Neural crest cell (in vitro differentiated cells): Measurements from ENCODE around the gene SLC37A3. TPM values are rescaled to one million over a fixed set of nuclear protein-coding genes. Genes with fewer than 3 reads are reported as not detected.
"Not testable (repeated sequence)": the region's sequence is repeated elsewhere in the genome, so short reads cannot be mapped to it uniquely, and the experiment has no call there.

Experiments
- DNase-seq: peaks from one replicate; pipeline ENCODE4 v3.0.0; 2021; ENCODE audit warnings: low read depth, mixed read lengths, low spot score
- H3K27ac Mint-ChIP-seq: one replicate; pipeline ENCODE4 v1.8.0; 2021; ENCODE audit warnings: mild to moderate bottlenecking, mixed read lengths; ENCODE audit not compliant: unreplicated experiment
- H3K27me3 Mint-ChIP-seq: 2 replicates; pipeline ENCODE4 v1.8.0; 2021; ENCODE audit warnings: low read depth, mild to moderate bottlenecking, mixed read lengths
- H3K36me3 Mint-ChIP-seq: 2 replicates; pipeline ENCODE4 v1.8.0; 2021; ENCODE audit warnings: low read depth, mild to moderate bottlenecking, mixed read lengths
- H3K4me1 Mint-ChIP-seq: 2 replicates; pipeline ENCODE4 v1.8.0; 2021; ENCODE audit warnings: mixed read lengths
- H3K4me3 Mint-ChIP-seq: one replicate; pipeline ENCODE4 v1.8.0; 2021; ENCODE audit warnings: mild to moderate bottlenecking, mixed read lengths
- H3K9me3 Mint-ChIP-seq: 2 replicates; pipeline ENCODE4 v1.8.0; 2021; ENCODE audit warnings: mixed read lengths
- total RNA-seq: library from RNA; stranded (reverse); gene quantifications from 2 replicates; pipeline ENCODE4 v1.2.1, GENCODE V29; 2021
- TF ChIP-seq, protein P1 (sequence below): fragments of 200-600 bp; sonication (generic); conservative IDR thresholded peaks from 2 replicates; pipeline ENCODE4 v1.5.0; 2021; ENCODE audit warnings: antibody characterized with exemption, mild to moderate bottlenecking

SLC37A3 gene
- total RNA-seq, 1 donor from 2014 or later = 48.2 TPM

DNA sequence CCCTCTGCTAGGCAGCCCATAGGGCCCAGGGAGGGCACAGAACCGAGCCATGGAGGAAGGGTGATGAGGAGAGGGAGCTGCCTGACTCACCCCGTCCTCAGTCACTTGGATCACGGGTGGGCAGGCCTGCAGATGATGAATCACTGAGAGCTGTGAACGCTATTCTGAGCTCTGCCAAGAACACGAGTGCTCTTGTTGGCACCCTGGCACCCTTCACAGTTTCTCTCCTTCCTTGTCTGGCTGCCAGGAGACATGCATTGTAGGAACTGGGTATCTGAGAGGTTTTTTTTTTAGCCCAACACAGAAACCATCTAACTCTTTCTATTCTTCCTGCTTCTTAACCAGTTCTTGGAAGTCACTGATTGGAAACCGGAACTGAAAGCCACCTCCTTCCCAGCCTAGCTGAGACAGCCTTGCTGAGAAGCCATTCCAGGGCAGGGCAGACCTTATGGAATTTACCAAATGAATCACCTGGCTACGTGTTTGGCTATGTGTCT is 82.1 kb downstream of the SLC37A3 start:
- TF ChIP-seq, protein P1, sequence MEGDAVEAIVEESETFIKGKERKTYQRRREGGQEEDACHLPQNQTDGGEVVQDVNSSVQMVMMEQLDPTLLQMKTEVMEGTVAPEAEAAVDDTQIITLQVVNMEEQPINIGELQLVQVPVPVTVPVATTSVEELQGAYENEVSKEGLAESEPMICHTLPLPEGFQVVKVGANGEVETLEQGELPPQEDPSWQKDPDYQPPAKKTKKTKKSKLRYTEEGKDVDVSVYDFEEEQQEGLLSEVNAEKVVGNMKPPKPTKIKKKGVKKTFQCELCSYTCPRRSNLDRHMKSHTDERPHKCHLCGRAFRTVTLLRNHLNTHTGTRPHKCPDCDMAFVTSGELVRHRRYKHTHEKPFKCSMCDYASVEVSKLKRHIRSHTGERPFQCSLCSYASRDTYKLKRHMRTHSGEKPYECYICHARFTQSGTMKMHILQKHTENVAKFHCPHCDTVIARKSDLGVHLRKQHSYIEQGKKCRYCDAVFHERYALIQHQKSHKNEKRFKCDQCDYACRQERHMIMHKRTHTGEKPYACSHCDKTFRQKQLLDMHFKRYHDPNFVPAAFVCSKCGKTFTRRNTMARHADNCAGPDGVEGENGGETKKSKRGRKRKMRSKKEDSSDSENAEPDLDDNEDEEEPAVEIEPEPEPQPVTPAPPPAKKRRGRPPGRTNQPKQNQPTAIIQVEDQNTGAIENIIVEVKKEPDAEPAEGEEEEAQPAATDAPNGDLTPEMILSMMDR = no peak
- Mint-ChIP-seq H3K27me3 (no peaks in the 10 kb centered on the region), H3K4me1 (no peaks in the 10 kb centered on the region), H3K9me3 (peaks cover 16% of the 10 kb centered on the region), H3K27ac (no peak overlapping the region), H3K36me3 (peaks cover 27% of the 10 kb centered on the region), H3K4me3 (no peak overlapping the region)
- DNase-seq = no peak

DNA sequence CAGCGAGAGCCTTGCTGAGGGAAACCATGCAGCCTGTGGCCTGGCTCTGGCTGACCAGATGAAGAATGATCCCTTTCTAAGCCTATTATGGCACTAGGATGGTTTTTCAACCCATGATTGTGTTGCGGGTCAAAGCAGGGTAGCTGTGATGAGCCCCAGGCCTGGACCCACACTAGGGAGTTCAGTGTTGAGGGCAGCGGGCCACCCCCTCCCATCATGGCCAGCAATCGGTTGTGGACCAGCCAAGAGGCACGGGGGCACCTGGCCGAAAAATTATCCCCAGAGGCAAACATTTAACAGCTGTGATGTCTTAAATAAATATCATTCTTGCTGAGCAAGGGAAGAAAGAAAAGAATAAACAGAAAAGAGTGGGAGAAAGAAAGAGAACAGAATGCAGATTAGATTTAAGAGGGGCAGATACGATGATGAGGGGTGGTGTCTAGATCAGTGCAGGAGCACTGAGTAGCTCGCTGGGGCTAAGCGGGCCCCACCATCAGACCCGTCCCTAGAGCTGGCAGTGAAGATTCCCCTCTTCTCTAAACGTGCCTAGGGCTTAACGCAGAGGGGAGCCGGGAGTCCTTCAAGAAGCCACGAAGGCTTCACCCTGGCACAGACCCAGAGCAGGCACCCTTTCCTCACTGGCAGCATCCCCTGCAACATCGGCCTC is 82.7 kb downstream of the SLC37A3 start:
- H3K4me1 Mint-ChIP-seq = no peaks in the 10 kb centered on the region
- no peak for DNase-seq
- H3K27ac Mint-ChIP-seq = no peak overlapping the region
- H3K9me3 Mint-ChIP-seq = peaks cover 16% of the 10 kb centered on the region
- H3K27me3 Mint-ChIP-seq = no peaks in the 10 kb centered on the region
- TF ChIP-seq, protein P1 = no peak
- H3K36me3 Mint-ChIP-seq = peaks cover 27% of the 10 kb centered on the region
- no peak overlapping the region for H3K4me3 Mint-ChIP-seq

DNA sequence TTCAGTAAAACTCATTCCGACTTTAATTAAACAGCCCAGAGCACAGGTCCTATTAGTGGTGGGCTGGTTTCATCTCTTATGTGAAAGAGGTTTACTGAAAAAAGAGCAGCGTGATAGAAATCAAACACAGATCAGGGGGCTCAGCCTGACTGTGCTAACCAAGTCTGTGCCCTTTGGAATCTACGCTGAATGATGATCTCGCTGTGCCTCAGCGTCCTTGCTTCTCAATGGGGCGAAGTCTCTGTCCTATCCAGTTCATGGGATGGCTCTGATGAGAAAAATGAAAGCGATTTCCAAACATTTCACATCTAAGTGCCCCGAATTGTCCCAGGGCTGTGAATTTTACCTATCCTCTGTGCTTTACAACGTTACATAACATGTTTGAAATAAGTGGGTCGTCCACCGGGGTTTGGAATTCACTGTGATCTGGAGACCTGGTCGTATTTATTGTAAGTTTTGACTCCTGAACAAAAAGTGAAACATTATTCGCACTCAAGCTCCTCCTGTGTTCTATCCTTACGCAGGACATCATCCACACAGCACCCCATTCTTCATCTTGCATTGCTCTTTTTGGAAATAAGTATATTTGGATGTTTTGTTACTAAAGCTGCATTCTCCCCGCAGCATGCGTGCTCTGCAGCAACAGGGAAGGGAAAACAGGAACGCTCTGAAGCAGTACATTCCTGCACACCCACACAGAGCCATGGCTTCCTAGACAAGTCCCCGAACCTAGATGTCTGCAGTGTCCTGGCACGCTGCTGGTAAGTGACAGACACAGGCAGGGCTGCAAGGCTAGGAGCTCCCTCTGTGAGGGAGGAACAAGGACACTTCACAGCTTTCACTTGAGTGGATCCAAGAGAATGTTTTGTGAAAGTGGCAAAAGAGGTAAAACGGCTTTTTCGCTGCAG is 83.5 kb downstream of the SLC37A3 start:
- Mint-ChIP-seq H3K27me3 (peaks cover 2% of the 10 kb centered on the region), H3K27ac (no peak overlapping the region), H3K4me3 (no peak overlapping the region)

DNA sequence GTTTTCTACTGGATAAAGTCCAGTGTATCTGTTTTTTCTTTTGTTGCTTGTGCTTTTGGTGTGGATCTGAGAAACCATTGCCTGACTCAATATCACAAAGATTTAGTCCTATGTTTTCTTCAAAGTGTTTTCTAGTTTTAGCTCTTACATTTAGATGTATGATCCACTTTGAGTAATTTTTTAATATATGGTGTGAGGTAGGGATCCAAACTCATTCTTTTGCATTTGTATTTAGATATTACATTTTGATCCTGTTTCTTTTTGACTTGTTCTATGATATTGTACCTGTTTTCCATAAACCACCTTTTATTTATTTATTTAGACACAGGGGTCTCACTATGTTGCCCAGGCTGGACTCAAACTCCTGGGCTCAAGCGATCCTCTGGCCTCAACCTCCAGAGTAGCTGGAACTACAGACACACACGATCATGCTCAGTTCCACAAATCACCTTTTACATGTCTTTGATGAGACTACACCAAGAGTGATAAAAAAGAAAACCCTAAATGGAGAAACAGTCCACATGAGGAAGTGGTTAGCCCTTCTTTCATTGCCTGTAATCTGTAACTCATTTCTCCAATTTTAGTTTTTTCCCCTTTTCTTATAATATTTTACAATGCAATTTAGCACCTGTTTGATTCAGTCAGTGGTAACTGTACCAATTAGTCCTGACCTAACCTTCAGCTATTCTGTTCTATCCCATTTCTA is 86.0 kb downstream of the SLC37A3 start:
- no peak overlapping the region for H3K27ac Mint-ChIP-seq
- TF ChIP-seq, protein P1 = no peak
- DNase-seq = no peak
- H3K9me3 Mint-ChIP-seq = peaks cover 12% of the 10 kb centered on the region
- peaks cover 2% of the 10 kb centered on the region for H3K27me3 Mint-ChIP-seq
- peaks cover 5% of the 10 kb centered on the region for H3K4me1 Mint-ChIP-seq
- no peak overlapping the region for H3K4me3 Mint-ChIP-seq
- H3K36me3 Mint-ChIP-seq = peaks cover 20% of the 10 kb centered on the region

More for the DNA sequence above, 83.5 kb downstream of the SLC37A3 start:
- no peak for DNase-seq
- Mint-ChIP-seq H3K4me1 (no peaks in the 10 kb centered on the region), H3K9me3 (peaks cover 16% of the 10 kb centered on the region), H3K36me3 (peaks cover 27% of the 10 kb centered on the region)
- TF ChIP-seq, protein P1 = no peak

DNA sequence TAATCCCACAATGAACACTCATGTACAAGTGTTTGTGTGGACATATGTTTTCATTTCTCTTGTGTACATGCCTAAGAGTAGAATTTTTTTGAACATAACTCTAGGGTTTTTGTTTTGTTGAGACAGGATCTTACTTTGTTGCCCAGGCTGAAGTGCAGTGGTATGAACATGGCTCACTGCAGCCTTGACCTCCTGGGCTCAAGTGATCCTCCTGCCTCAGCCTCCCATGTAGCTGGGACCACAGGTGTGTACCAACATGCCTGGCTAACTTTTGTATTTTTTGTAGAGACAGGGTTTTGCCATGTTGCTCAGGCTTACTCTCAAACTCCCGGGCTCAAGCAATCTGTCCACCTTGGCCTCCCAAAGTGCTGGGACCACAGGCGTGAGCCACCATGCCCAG is 87.2 kb downstream of the SLC37A3 start:
- not testable (repeated sequence) for DNase-seq, H3K4me1 Mint-ChIP-seq, H3K27me3 Mint-ChIP-seq, H3K4me3 Mint-ChIP-seq, H3K27ac Mint-ChIP-seq
- Mint-ChIP-seq H3K36me3 (peaks cover 18% of the 10 kb centered on the region), H3K9me3 (peaks cover 12% of the 10 kb centered on the region)
